HG03103 (cell line): ENCODE results near the gene DNM2.
"Not testable (repeated sequence)": the region's sequence is repeated elsewhere in the genome, so short reads cannot be mapped to it uniquely, and the experiment has no call there.

ENCODE experiments used
- ATAC-seq: cut with Tn5 transposase; IDR thresholded peaks from one replicate; pipeline ENCODE4 v1.9.1; 2021; ENCODE audit warnings: low read depth; ENCODE audit not compliant: unreplicated experiment

The DNM2 gene

GRCh38 chr19:10720607-10721125, 2.8 kb downstream of the DNM2 start:
- ATAC-seq: no peak

- no peak for ATAC-seq
Measured at GRCh38 chr19:10723591-10723990, 5.7 kb downstream of the DNM2 start.

- no peak for ATAC-seq
Measured at GRCh38 chr19:10724573-10725071, 6.7 kb downstream of the DNM2 start.

- ATAC-seq: no peak
Measured at GRCh38 chr19:10725415-10725814, 7.5 kb downstream of the DNM2 start.

GRCh38 chr19:10726268-10726667, 8.4 kb downstream of the DNM2 start:
- no peak for ATAC-seq

- ATAC-seq: no peak
Measured at GRCh38 chr19:10727685-10728201, 9.9 kb downstream of the DNM2 start.

- no peak for ATAC-seq
Measured at GRCh38 chr19:10729411-10729810, 11.5 kb downstream of the DNM2 start.

- ATAC-seq: no peak
Measured at GRCh38 chr19:10730932-10731331, 13.1 kb downstream of the DNM2 start.

- ATAC-seq: no peak
Measured at GRCh38 chr19:10735741-10736140, 17.9 kb downstream of the DNM2 start.

GRCh38 chr19:10736189-10736588, 18.3 kb downstream of the DNM2 start:
- ATAC-seq: no peak

GRCh38 chr19:10736916-10737551, 19.2 kb downstream of the DNM2 start:
- ATAC-seq: no peak

- no peak for ATAC-seq
Measured at GRCh38 chr19:10737722-10738121, 19.8 kb downstream of the DNM2 start.

GRCh38 chr19:10740798-10741197, 22.9 kb downstream of the DNM2 start:
- ATAC-seq: no peak

GRCh38 chr19:10742476-10742875, 24.6 kb downstream of the DNM2 start:
- no peak for ATAC-seq

GRCh38 chr19:10744253-10744798, 26.4 kb downstream of the DNM2 start:
- no peak for ATAC-seq

GRCh38 chr19:10744801-10745293, 27.0 kb downstream of the DNM2 start:
- no peak for ATAC-seq

GRCh38 chr19:10746437-10746836, 28.6 kb downstream of the DNM2 start:
- not testable (repeated sequence) for ATAC-seq

- ATAC-seq: no peak
Measured at GRCh38 chr19:10747271-10747670, 29.4 kb downstream of the DNM2 start.

GRCh38 chr19:10747674-10748073, 29.8 kb downstream of the DNM2 start:
- ATAC-seq: no peak

GRCh38 chr19:10748195-10748926, 30.5 kb downstream of the DNM2 start:
- no peak for ATAC-seq

GRCh38 chr19:10748927-10749434, 31.1 kb downstream of the DNM2 start:
- no peak for ATAC-seq
